Endodermal cell (in vitro differentiated cells): ENCODE results near the gene NKAIN4. TPM values are rescaled to one million over a fixed set of nuclear protein-coding genes. Genes with fewer than 3 reads are reported as not detected.

Experiments
- DNase-seq: peaks from one replicate; pipeline ENCODE4 v3.0.0-alpha.2; 2017
- H3K27ac ChIP-seq: 2 replicates; pipeline ENCODE4 v1.5.1; 2013; ENCODE audit warnings: mild to moderate bottlenecking, low read depth, low read length, moderate library complexity
- H3K27me3 ChIP-seq: 2 replicates; pipeline ENCODE4 v1.6.1; 2013; ENCODE audit warnings: mild to moderate bottlenecking, low read length, moderate library complexity; ENCODE audit not compliant: insufficient read depth, control insufficient read depth, poor library complexity, severe bottlenecking
- H3K36me3 ChIP-seq: 2 replicates; pipeline ENCODE4 v1.7.0; 2013; ENCODE audit warnings: mild to moderate bottlenecking, low read length, moderate library complexity; ENCODE audit not compliant: control insufficient read depth, insufficient read depth
- H3K4me1 ChIP-seq: one replicate; pipeline ENCODE4 v1.7.0; 2013; ENCODE audit warnings: low read length; ENCODE audit not compliant: control insufficient read depth, insufficient read depth
- H3K4me3 ChIP-seq: 2 replicates; pipeline ENCODE4 v1.5.1; 2013; ENCODE audit warnings: mild to moderate bottlenecking, low read length, moderate library complexity
- H3K9ac ChIP-seq: 2 replicates; pipeline ENCODE4 v1.6.1; 2013; ENCODE audit warnings: mild to moderate bottlenecking, low read length, moderate library complexity; ENCODE audit not compliant: poor library complexity, severe bottlenecking; ENCODE audit errors: extremely low read depth
- H3K9me3 ChIP-seq: 2 replicates; pipeline ENCODE4 v1.6.1; 2013; ENCODE audit warnings: mild to moderate bottlenecking, low read length, moderate library complexity; ENCODE audit not compliant: control insufficient read depth
- H3K27ac Mint-ChIP-seq: 2 replicates; pipeline ENCODE4 v1.8.0; 2020; ENCODE audit warnings: mixed read lengths
- H3K27me3 Mint-ChIP-seq: 2 replicates; pipeline ENCODE4 v1.8.0; 2021; ENCODE audit warnings: mild to moderate bottlenecking, mixed read lengths; ENCODE audit not compliant: insufficient read depth
- H3K36me3 Mint-ChIP-seq: 2 replicates; pipeline ENCODE4 v1.8.0; 2020; ENCODE audit warnings: low read depth, mixed read lengths
- H3K4me1 Mint-ChIP-seq: 2 replicates; pipeline ENCODE4 v1.8.0; 2020; ENCODE audit warnings: mixed read lengths
- H3K4me3 Mint-ChIP-seq: 2 replicates; pipeline ENCODE4 v1.8.0; 2020; ENCODE audit warnings: mild to moderate bottlenecking, moderate library complexity, mixed read lengths
- H3K9me3 Mint-ChIP-seq: 2 replicates; pipeline ENCODE4 v1.8.0; 2020; ENCODE audit warnings: mild to moderate bottlenecking, mixed read lengths
- WGBS, 2 experiments: methylation state at CpG; one replicate each; pipeline versions ENCODE4 v1.1.5 to v1.1.7; 2013; ENCODE audit warnings: missing lambda C conversion rate in 2 of 2, mixed read lengths in 1 of 2; ENCODE audit not compliant: insufficient coverage in 1 of 2, insufficient read length in 1 of 2; 5-methylcytosine and 5-hydroxymethylcytosine counted together
- total RNA-seq, 2 donors: library from RNA; stranded (reverse); fragmentation: NEBNext Ultra II Directional in 1 of 2; extraction: Animal tissue kit (Norgen Biotek cat#: 25700) in 1 of 2; gene quantifications; 2 replicates in 1 of 2; 3 replicates in 1 of 2; pipeline ENCODE4 v1.2.1, GENCODE V29; 2021
- TF ChIP-seq, protein P1 (sequence below): fragments of 200-600 bp; sonication (generic); conservative IDR thresholded peaks from 2 replicates; pipeline ENCODE4 v1.5.0; 2021; ENCODE audit warnings: antibody characterized with exemption, mild to moderate bottlenecking

NKAIN4 gene
- total RNA-seq, 2 donors from 2014 or later, result 0.24 to 1.7 TPM

DNA sequence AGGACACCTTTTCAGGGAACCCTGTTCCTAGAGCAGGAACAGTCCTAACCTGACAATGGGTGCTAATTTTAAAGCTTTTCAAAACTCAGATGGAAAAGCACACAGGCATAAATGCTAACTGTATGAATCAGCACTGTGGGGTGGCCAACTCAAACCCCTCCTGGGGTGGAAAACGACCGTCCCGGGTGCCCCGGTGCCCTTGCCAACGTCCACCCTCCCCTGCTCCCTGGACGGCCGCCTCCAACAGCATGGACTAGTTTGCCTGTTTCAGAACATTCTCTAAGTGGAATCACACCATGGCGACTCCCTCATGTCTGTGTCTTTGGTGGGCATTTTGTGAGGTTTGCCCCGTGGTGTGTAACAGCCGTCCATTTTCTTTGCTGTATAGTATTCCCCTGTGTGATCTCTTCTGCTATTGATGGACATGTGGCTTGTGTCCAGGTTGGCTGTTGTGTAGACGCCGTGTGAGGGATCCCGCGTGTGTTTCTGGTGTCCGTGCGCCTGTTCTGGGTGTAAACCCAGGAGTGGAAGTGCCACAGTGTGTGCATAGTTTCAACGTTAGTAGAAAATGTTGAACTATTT, 44.6 kb upstream of the NKAIN4 start:
- H3K4me3 Mint-ChIP-seq, result no peak overlapping the region
- no peaks in the 10 kb centered on the region for H3K9me3 Mint-ChIP-seq
- Histone ChIP-seq H3K9me3 (no peaks in the 10 kb centered on the region), H3K36me3 (no peaks in the 10 kb centered on the region), H3K4me1 (no peaks in the 10 kb centered on the region), H3K4me3 (no peak overlapping the region), H3K9ac (no peak overlapping the region), H3K27ac (no peak overlapping the region), H3K27me3 (no peaks in the 10 kb centered on the region)
- peaks cover 5% of the 10 kb centered on the region for H3K27me3 Mint-ChIP-seq
- H3K27ac Mint-ChIP-seq, result no peak overlapping the region
- H3K4me1 Mint-ChIP-seq, result no peaks in the 10 kb centered on the region
- DNase-seq, result no peak
- 88 to 90% methylated on average over 13 to 17 of the region's 17 CpGs for WGBS, 2 experiments
- no peaks in the 10 kb centered on the region for H3K36me3 Mint-ChIP-seq
- TF ChIP-seq, protein P1, sequence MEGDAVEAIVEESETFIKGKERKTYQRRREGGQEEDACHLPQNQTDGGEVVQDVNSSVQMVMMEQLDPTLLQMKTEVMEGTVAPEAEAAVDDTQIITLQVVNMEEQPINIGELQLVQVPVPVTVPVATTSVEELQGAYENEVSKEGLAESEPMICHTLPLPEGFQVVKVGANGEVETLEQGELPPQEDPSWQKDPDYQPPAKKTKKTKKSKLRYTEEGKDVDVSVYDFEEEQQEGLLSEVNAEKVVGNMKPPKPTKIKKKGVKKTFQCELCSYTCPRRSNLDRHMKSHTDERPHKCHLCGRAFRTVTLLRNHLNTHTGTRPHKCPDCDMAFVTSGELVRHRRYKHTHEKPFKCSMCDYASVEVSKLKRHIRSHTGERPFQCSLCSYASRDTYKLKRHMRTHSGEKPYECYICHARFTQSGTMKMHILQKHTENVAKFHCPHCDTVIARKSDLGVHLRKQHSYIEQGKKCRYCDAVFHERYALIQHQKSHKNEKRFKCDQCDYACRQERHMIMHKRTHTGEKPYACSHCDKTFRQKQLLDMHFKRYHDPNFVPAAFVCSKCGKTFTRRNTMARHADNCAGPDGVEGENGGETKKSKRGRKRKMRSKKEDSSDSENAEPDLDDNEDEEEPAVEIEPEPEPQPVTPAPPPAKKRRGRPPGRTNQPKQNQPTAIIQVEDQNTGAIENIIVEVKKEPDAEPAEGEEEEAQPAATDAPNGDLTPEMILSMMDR, result no peak

DNA sequence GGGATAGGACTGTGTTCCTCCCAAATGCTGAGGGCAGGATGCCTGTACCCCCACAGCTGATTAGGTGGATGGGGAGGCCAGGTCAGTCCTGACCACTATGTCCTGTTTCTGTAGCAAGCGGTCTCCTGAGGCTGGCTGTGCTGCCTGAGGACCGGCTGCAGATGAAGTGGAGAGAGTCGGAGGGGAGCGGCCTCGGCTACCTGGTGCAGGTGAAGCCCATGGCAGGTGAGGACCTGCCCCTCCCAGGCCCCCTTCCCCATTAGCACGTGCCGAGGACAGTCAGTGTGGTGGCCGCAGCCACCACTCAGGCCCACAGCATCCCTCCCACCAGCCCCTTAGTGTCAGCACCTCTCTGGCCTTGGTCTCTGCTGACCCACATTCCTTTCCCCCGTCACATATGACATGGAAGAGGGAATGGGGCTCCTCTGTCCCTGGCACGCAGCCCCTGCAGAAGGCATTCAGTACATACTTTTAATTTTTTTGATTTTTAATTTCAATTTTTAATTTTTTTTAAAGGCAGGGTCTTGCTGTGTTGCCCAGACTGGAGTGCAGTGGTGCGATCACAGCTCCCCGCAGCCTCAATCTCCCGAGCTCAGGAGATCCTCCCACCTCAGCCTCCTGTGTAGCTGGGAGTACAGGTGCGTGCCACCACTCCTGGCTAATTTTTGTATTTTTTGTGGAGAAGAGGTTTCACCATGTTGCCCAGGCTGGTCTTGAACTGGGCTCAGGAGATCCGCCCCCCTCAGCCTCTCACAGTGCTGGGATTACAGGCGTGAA, 43.7 kb upstream of the NKAIN4 start:
- no peaks in the 10 kb centered on the region for H3K27me3 ChIP-seq
- no peaks in the 10 kb centered on the region for H3K9me3 Mint-ChIP-seq
- no peak overlapping the region for H3K27ac Mint-ChIP-seq
- H3K36me3 Mint-ChIP-seq, result no peaks in the 10 kb centered on the region
- no peaks in the 10 kb centered on the region for H3K4me1 Mint-ChIP-seq
- H3K36me3 ChIP-seq, result no peaks in the 10 kb centered on the region
- DNase-seq, result no peak
- no peak overlapping the region for H3K4me3 ChIP-seq
- H3K9ac ChIP-seq, result no peak overlapping the region
- H3K4me3 Mint-ChIP-seq, result no peak overlapping the region
- peaks cover 5% of the 10 kb centered on the region for H3K27me3 Mint-ChIP-seq
- no peaks in the 10 kb centered on the region for H3K4me1 ChIP-seq
- TF ChIP-seq, protein P1, result no peak
- H3K27ac ChIP-seq, result no peak overlapping the region
- 87% methylated on average over 12 to 15 of the region's 16 CpGs for WGBS, 2 experiments
- H3K9me3 ChIP-seq, result no peaks in the 10 kb centered on the region

DNA sequence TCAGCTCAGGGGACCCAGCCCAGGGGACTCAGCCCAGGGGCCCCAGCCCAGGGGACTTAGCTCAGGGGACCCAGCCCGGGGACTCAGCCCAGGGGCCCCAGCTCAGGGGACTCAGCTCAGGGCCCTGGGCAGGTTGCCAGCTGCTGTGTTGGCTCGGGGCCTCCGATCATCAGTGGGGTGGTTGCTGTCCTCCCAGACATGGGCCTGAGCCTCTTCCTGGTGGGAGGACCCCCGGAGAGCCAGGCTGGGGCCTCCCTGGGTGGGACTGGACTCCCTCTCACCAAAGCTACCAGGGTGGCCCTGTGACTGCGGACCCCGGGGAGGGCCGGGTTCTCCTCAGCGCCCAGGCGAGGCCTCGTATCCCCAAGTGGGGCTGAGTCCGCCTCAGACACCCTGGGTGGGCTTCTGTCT, 43.1 kb upstream of the NKAIN4 start:
- no peak for DNase-seq
- no peaks in the 10 kb centered on the region for H3K4me1 ChIP-seq
- no peak overlapping the region for H3K27ac ChIP-seq
- Mint-ChIP-seq H3K36me3 (no peaks in the 10 kb centered on the region), H3K9me3 (no peaks in the 10 kb centered on the region), H3K27me3 (peaks cover 5% of the 10 kb centered on the region), H3K4me3 (no peak overlapping the region), H3K4me1 (no peaks in the 10 kb centered on the region), H3K27ac (no peak overlapping the region)
- H3K9ac ChIP-seq, result no peak overlapping the region
- no peaks in the 10 kb centered on the region for H3K36me3 ChIP-seq
- H3K4me3 ChIP-seq, result no peak overlapping the region
- no peaks in the 10 kb centered on the region for H3K27me3 ChIP-seq
- no peaks in the 10 kb centered on the region for H3K9me3 ChIP-seq
- TF ChIP-seq, protein P1, result no peak
- 89 to 100% methylated on average over 2 to 11 of the region's 11 CpGs for WGBS, 2 experiments
